ENCODE results near the gene PDPK1. TPM values are rescaled to one million over a fixed set of nuclear protein-coding genes. Genes with fewer than 3 reads are reported as not detected.

Gene PDPK1
- total RNA-seq, 2 donors from 2014 or later = 25.0 to 29.5 TPM

DNA sequence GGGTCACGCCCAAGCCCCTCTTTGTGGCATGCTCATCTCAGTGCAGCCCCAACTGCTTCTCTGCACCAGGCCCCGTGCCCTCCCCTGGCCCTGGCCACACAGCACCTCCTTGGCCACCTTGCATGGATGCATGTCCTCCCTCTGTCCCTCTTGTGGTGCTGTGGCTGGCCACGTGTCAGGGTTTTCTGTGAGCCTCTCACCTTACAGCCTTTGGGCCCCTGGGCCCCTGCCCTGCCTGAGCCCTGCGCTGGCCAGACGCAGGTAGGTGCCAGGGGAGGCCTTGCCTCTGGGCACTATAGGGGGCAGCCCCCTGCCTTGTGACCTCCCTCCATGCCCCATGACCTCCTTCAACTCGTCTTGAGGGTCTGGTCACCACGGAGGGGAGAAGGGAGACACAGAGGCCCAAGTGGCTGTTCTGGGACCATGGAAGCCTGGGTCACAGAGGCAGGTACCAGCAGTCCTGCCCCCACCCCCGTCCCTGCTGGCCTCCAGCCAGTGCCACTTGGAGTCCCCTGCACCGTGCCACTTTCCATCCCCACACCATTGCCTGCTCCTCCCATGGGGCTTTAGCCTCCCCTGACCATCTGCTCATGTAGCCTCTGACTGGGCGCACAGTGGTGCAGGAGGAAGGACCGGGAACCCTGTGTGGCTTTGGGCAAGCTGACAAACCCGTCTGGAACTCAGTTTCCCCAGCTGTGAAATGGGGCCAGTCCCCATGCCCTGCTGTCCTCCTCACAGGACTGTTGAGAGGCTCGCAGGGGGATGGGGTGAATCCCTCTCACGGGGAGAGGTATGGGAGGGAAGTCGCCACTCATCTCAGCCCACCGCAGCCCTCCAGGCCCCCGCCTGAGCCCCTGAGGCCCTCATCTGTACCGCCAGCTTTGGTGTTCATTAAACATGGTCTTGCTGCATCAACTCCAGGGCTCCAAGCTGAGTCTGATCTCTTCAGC, 35.6 kb upstream of the PDPK1 start:
- peak overlapping the region; percentile 11 to 63 for H3K27ac ChIP-seq
- TF ChIP-seq CTCF (IDR thresholded peaks at IDR 0.05) = no peak
- no peak overlapping the region for H3K4me3 ChIP-seq
- DNase-seq (ENCODE audit: low spot score) = no peak
- no peaks in the 10 kb centered on the region for H3K36me3 ChIP-seq
- H3K9me3 ChIP-seq = no peaks in the 10 kb centered on the region
- H3K4me1 ChIP-seq = peaks cover 0 to 54% of the 10 kb centered on the region in 2 donors
- no peaks in the 10 kb centered on the region for H3K27me3 ChIP-seq

DNA sequence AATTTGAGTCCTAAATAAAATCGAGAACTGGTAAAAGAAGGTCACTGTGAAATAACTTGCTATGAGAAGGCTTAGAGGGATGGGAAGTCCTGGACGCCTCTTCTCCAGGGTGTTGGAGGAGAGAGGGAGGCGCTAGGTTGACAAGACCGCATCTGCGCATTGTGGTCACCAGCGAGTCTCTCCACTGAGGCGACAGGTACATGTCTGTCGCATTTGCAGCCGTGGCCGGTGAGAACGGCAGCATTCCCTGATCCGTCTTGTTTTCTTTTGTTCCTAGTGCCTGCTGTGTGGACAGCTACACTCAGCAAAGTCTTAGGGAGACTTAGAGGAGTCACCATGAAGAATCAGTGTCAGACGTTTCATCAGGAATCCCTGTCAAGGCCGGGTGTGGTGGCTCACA, 32.1 kb upstream of the PDPK1 start:
- H3K27ac ChIP-seq = peak overlapping the region; percentile 6 to 59
- H3K4me1 ChIP-seq = peaks cover 0 to 31% of the 10 kb centered on the region in 2 donors
- no peak overlapping the region for H3K4me3 ChIP-seq
- no peak for DNase-seq (ENCODE audit: low spot score)
- no peaks in the 10 kb centered on the region for H3K36me3 ChIP-seq
- no peak for TF ChIP-seq CTCF (IDR thresholded peaks at IDR 0.05)
- no peaks in the 10 kb centered on the region for H3K27me3 ChIP-seq
- H3K9me3 ChIP-seq = no peaks in the 10 kb centered on the region

DNA sequence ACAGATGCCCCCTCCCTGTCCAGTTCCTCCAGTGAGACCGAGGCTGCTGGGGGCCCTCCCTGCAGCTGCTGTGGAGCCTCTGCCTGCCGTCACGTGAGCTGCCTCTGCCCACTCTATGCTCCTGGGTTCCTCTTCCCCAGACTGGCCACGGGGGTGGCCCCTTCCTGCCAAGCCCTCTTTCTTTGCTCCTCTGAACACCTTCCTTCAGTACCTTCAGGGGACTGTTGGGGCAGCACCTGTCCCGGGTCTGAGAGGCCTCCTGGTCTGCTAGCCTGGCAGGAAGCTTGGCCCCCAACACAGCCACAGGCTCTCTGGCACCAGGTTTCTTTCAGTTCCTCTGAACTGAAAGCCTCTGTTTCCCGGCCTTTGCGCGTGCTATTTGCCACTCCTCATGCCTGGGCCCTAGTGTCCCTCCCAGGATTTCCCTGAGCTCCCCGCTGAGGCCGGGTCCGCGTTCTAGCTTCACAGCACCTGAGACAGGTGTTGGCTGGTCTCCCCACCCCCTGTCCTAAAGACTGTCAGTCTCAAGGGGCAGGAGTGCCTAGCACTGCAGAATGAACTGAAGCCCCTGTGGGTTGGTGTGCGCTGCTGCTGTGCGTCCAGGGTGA, 30.7 kb upstream of the PDPK1 start:
- DNase-seq (ENCODE audit: low spot score) = no peak
- no peaks in the 10 kb centered on the region for H3K27me3 ChIP-seq
- H3K27ac ChIP-seq = peak overlapping the region in 1 of 2 donors; percentile 37
- no peak overlapping the region for H3K4me3 ChIP-seq
- no peaks in the 10 kb centered on the region for H3K36me3 ChIP-seq
- H3K9me3 ChIP-seq = no peaks in the 10 kb centered on the region
- TF ChIP-seq CTCF (IDR thresholded peaks at IDR 0.05) = no peak
- peaks cover 0 to 30% of the 10 kb centered on the region in 2 donors for H3K4me1 ChIP-seq

- Histone ChIP-seq H3K27ac (no peak overlapping the region), H3K4me1 (peaks cover 0 to 28% of the 10 kb centered on the region in 2 donors)
These were observed 30.2 kb upstream of the PDPK1 start for GRCh38 chr16:2507665-2508064.

GRCh38 chr16:2508722-2509400, 29.0 kb upstream of the PDPK1 start:
- H3K27me3 ChIP-seq = no peaks in the 10 kb centered on the region

More at GRCh38 chr16:2507665-2508064, 30.2 kb upstream of the PDPK1 start:
- H3K9me3 ChIP-seq = no peaks in the 10 kb centered on the region
- no peak overlapping the region for H3K4me3 ChIP-seq
- TF ChIP-seq CTCF (IDR thresholded peaks at IDR 0.05) = no peak
- no peak for DNase-seq (ENCODE audit: low spot score)
- H3K27me3 ChIP-seq = no peaks in the 10 kb centered on the region
- no peaks in the 10 kb centered on the region for H3K36me3 ChIP-seq

More at GRCh38 chr16:2508722-2509400, 29.0 kb upstream of the PDPK1 start:
- Histone ChIP-seq H3K36me3 (no peaks in the 10 kb centered on the region), H3K27ac (no peak overlapping the region), H3K4me1 (peaks cover 0 to 31% of the 10 kb centered on the region in 2 donors), H3K9me3 (no peaks in the 10 kb centered on the region), H3K4me3 (no peak overlapping the region)
- DNase-seq (ENCODE audit: low spot score) = no peak
- TF ChIP-seq CTCF (IDR thresholded peaks at IDR 0.05) = no peak

All from right atrium auricular region (tissue), 2 donors.